ENCODE results near the gene TRAP1. TPM values are rescaled to one million over a fixed set of nuclear protein-coding genes. Genes with fewer than 3 reads are reported as not detected.

The TRAP1 gene
- total and polyA plus RNA-seq, 2 experiments from 2014 or later: 143 to 228 TPM

GRCh38 chr16:3740186-3740585 is 22.9 kb upstream of the TRAP1 start:
- ATAC-seq: no peak
- Histone ChIP-seq H3K27ac (ENCODE audit: low read depth) (no peak overlapping the region), H3K36me3 (ENCODE audit: insufficient read depth) (peaks cover 49% of the 10 kb centered on the region), H3K9me2 (ENCODE audit: insufficient read depth) (no peaks in the 10 kb centered on the region), H3F3A (replicated peaks; ENCODE audit: low read depth) (0 out of 2 replicates have a peak, but pooled peaks cover 4% of the 10 kb centered on the region), H3K4me1 (ENCODE audit: insufficient read depth) (no peaks in the 10 kb centered on the region), H4K20me1 (replicated peaks; ENCODE audit: insufficient read depth) (no peaks in the 10 kb centered on the region), H3K27me3 (ENCODE audit: insufficient read depth) (no peaks in the 10 kb centered on the region), H2AFZ (no peak overlapping the region), H3K79me2 (replicated peaks; ENCODE audit: insufficient read depth) (no peaks in the 10 kb centered on the region), H3K4me3 (no peak overlapping the region), H3K4me2 (no peak overlapping the region)
- peaks cover 2% of the 10 kb centered on the region; the same call in 2 of the 3 replicates for H3K4me1 Mint-ChIP-seq
- TF ChIP-seq ZNF462 (CRISPR knock-in tag; IDR thresholded peaks at IDR 0.05) (no peak), JUNB (IDR thresholded peaks at IDR 0.05; ENCODE audit: unreplicated experiment) (no peak), NANOG (IDR thresholded peaks at IDR 0.05; ENCODE audit: borderline replicate concordance) (no peak), EZH2 (IDR thresholded peaks at IDR 0.05; ENCODE audit: low read depth, unreplicated experiment) (no peak), ZNF331 (CRISPR knock-in tag; IDR thresholded peaks at IDR 0.05; ENCODE audit: low read depth) (no peak), CREB1 (CRISPR knock-in tag; IDR thresholded peaks at IDR 0.05; ENCODE audit: low read depth) (no peak), EZH2phosphoT487 (IDR thresholded peaks at IDR 0.05; ENCODE audit: unreplicated experiment) (no peak), REST (IDR thresholded peaks at IDR 0.05; ENCODE audit: unreplicated experiment) (no peak), STAT1 (IDR thresholded peaks at IDR 0.05; ENCODE audit: unreplicated experiment) (no peak), POLR2AphosphoS5 (IDR thresholded peaks at IDR 0.05; ENCODE audit: low read depth) (no peak), ETS1 (IDR thresholded peaks at IDR 0.05) (no peak), ZNF114 (CRISPR knock-in tag; IDR thresholded peaks at IDR 0.05) (no peak), CTCF (conservative IDR thresholded peaks at IDR 0.05; ENCODE audit: low read depth in 2 of 2) (no peak)
- no peak for DNase-seq (ENCODE audit: low spot score)
- H3K4me3 Mint-ChIP-seq: no peak overlapping the region
- H3K27ac Mint-ChIP-seq: peak overlapping the region; percentile 72
- no peaks in the 10 kb centered on the region for H3K9me3 Mint-ChIP-seq
- peaks cover 8% of the 10 kb centered on the region for H3K27me3 Mint-ChIP-seq (ENCODE audit: insufficient read depth, low read depth, poor library complexity)
- peaks cover 83% of the 10 kb centered on the region for H3K36me3 Mint-ChIP-seq (ENCODE audit: low read depth)
